Mesenchymal stem cell (in vitro differentiated cells and primary cell): ENCODE data around the gene PAX5.

Source experiments
- DNase-seq: peaks from one replicate; pipeline ENCODE4 v3.0.0-alpha.2; 2013
- H2AFZ ChIP-seq: one replicate; pipeline ENCODE4 v1.6.1; 2013; ENCODE audit warnings: low read depth, mild to moderate bottlenecking, control low read depth, inconsistent platforms, low read length, moderate library complexity
- H2AK5ac ChIP-seq: 2 replicates; pipeline ENCODE4 v1.6.1; 2013; ENCODE audit warnings: low read length, moderate library complexity, mild to moderate bottlenecking, inconsistent platforms; ENCODE audit not compliant: severe bottlenecking
- H2BK120ac ChIP-seq: one replicate; pipeline ENCODE4 v1.6.1; 2013; ENCODE audit warnings: low read depth, mild to moderate bottlenecking, inconsistent platforms, low read length, moderate library complexity
- H2BK12ac ChIP-seq, 2 experiments: one replicate each; pipeline ENCODE4 v1.6.1; 2013; ENCODE audit warnings: inconsistent platforms in 2 of 2, low read length in 2 of 2, mild to moderate bottlenecking in 2 of 2, moderate library complexity in 2 of 2, control low read depth in 1 of 2
- H2BK15ac ChIP-seq: one replicate; pipeline ENCODE4 v1.6.1; 2013; ENCODE audit warnings: mild to moderate bottlenecking, low read depth, inconsistent platforms; ENCODE audit not compliant: poor library complexity, severe bottlenecking
- H2BK5ac ChIP-seq: 2 replicates; pipeline ENCODE4 v1.6.1; 2013; ENCODE audit warnings: low read depth, mild to moderate bottlenecking, low read length, control low read depth, inconsistent platforms; ENCODE audit not compliant: poor library complexity, severe bottlenecking
- H3K14ac ChIP-seq, 2 experiments: one replicate each; pipeline ENCODE4 v1.6.1; 2013; ENCODE audit warnings: inconsistent platforms in 2 of 2, low read length in 2 of 2, control low read depth in 1 of 2, mild to moderate bottlenecking in 1 of 2, moderate library complexity in 1 of 2
- H3K18ac ChIP-seq, 2 experiments: one replicate each; pipeline ENCODE4 v1.6.1; 2013; ENCODE audit warnings: inconsistent platforms in 2 of 2, low read length in 2 of 2, control low read depth in 1 of 2, low read depth in 1 of 2, mild to moderate bottlenecking in 1 of 2
- H3K23ac ChIP-seq, 2 experiments: one replicate each; pipeline ENCODE4 v1.6.1; 2013; ENCODE audit warnings: inconsistent platforms in 2 of 2, low read length in 2 of 2, mild to moderate bottlenecking in 2 of 2, moderate library complexity in 2 of 2, control low read depth in 1 of 2
- H3K27ac ChIP-seq: 2 replicates; pipeline ENCODE4 v1.5.1; 2013; ENCODE audit warnings: mild to moderate bottlenecking, moderate library complexity, low read length, control low read depth, inconsistent platforms; ENCODE audit not compliant: poor library complexity, severe bottlenecking
- H3K27me3 ChIP-seq, 2 experiments: 2 replicates each; pipeline versions ENCODE4 v1.6.1 to v1.7.0; 2013; ENCODE audit warnings: low read length in 2 of 2, mild to moderate bottlenecking in 2 of 2, moderate library complexity in 2 of 2, control low read depth in 1 of 2, inconsistent platforms in 1 of 2; ENCODE audit not compliant: control insufficient read depth in 1 of 2, insufficient read depth in 1 of 2
- H3K36me3 ChIP-seq, 2 experiments: 2 replicates each; pipeline versions ENCODE4 v1.6.1 to v1.7.0; 2013; ENCODE audit warnings: low read length in 2 of 2, control low read depth in 1 of 2, inconsistent platforms in 1 of 2, low read depth in 1 of 2, mild to moderate bottlenecking in 1 of 2; ENCODE audit not compliant: insufficient read depth in 2 of 2, control insufficient read depth in 1 of 2
- H3K4ac ChIP-seq, 2 experiments: one replicate each; pipeline ENCODE4 v1.6.1; 2013; ENCODE audit warnings: inconsistent platforms in 2 of 2, low read length in 2 of 2, mild to moderate bottlenecking in 2 of 2, moderate library complexity in 2 of 2, control low read depth in 1 of 2, low read depth in 1 of 2
- H3K4me1 ChIP-seq: 2 replicates; pipeline ENCODE4 v1.6.1; 2013; ENCODE audit warnings: low read depth, low read length, control low read depth; ENCODE audit not compliant: control insufficient read depth, insufficient read depth
- H3K4me2 ChIP-seq: 2 replicates; pipeline ENCODE4 v1.6.1; 2013; ENCODE audit warnings: low read length, mild to moderate bottlenecking, inconsistent platforms; ENCODE audit not compliant: poor library complexity, severe bottlenecking
- H3K4me3 ChIP-seq, 2 experiments: 2 replicates each; pipeline versions ENCODE4 v1.5.1 to v1.7.0; 2013; ENCODE audit warnings: low read length in 2 of 2, mild to moderate bottlenecking in 2 of 2, control low read depth in 1 of 2, low read depth in 1 of 2; ENCODE audit not compliant: insufficient read depth in 1 of 2
- H3K79me1 ChIP-seq: replicated peaks from 2 replicates; pipeline ENCODE4 v1.6.1; 2013; ENCODE audit warnings: mild to moderate bottlenecking, control low read depth, low read length, inconsistent platforms; ENCODE audit not compliant: poor library complexity, severe bottlenecking
- H3K9ac ChIP-seq: 2 replicates; pipeline ENCODE4 v1.7.0; 2013; ENCODE audit warnings: mild to moderate bottlenecking, low read length, moderate library complexity
- H3K9me3 ChIP-seq: 2 replicates; pipeline ENCODE4 v1.7.0; 2013; ENCODE audit warnings: mild to moderate bottlenecking, low read length; ENCODE audit not compliant: control insufficient read depth
- H4K8ac ChIP-seq: one replicate; pipeline ENCODE4 v1.6.1; 2013; ENCODE audit warnings: inconsistent platforms, mild to moderate bottlenecking, low read length, moderate library complexity
- H4K91ac ChIP-seq: one replicate; pipeline ENCODE4 v1.6.1; 2013; ENCODE audit warnings: mild to moderate bottlenecking, low read length, inconsistent platforms
- WGBS: methylation state at CpG from one replicate; pipeline ENCODE4 v1.1.7; 2013; ENCODE audit warnings: mixed read lengths; 5-methylcytosine and 5-hydroxymethylcytosine counted together

PAX5 gene

DNA sequence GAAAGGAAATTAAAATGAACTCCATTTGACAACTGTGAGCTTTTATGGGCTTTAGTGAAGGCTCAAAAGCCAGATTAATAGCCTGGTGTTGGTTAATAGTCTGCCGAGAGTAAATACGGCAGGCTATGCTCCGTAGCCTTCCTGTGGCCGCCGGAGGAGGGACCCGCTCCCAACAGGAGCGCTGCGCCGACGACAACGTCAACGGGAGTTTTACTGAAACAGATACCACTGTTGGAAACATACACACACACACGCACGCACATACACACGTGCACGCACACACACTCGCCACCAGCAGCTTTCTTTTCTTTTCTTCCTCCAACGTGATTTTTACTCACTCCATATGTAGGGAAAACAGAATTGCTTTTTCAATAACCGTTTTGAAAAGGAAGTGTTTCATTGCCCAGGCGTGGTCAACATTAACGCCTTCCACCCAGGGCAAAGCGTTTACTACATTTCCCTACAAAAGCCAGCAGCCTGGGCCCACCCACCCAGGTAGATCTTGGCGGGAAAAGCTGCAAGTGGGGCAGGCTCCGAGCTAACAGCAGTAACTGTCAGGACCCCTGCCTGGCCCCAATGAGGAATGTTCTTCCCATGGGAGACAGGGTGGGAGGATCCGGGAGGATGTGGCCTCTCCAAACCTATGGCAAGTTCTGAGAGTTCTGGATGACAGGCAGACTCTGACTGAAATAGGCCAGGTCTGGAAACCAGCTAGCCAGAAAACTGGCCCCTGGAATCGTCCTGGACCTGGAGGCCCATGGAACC is 72.3 kb downstream of the PAX5 start:
- Histone ChIP-seq H3K79me1 (no peaks in the 10 kb centered on the region), H4K91ac (no peak overlapping the region), H3K14ac (no peak overlapping the region), H3K23ac (no peak overlapping the region), H2BK12ac (no peak overlapping the region), H2BK120ac (no peak overlapping the region), H3K4me2 (no peak overlapping the region), H3K18ac (no peak overlapping the region), H3K4me1 (no peaks in the 10 kb centered on the region), H3K27me3 (peaks cover 64 to 88% of the 10 kb centered on the region in 2 experiments), H3K9ac (peak overlapping the region; percentile 62), H3K9me3 (peaks cover 5% of the 10 kb centered on the region), H3K27ac (no peak overlapping the region), H3K4me3 (peak overlapping the region in 1 of 2 experiments; percentile 70), H2AK5ac (no peak overlapping the region), H3K36me3 (no peaks in the 10 kb centered on the region), H2BK15ac (no peak overlapping the region), H2BK5ac (no peak overlapping the region), H3K4ac (no peak overlapping the region), H4K8ac (no peak overlapping the region), H2AFZ (no peak overlapping the region)
- WGBS: 74% methylated on average over 26 of the region's 26 CpGs
- no peak for DNase-seq

DNA sequence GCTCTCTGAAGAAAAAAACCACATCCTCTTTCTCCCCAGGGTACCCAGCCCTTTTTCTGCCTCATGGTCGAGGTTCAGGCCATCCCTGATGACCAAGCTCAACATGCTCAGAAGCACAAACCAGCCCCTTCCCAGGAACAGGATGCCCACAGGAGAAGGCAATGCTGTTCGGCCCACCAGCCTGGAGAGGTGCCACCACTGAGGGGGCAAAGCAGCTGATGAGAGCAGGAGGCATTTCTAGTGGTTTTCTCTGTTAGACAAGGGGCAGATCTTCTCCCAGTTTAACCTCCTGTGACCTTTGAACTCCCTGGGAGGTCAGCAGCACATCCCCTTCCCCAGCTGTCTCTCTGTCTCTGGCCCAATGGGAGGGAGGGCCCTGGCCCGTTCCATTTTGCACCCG is 73.0 kb downstream of the PAX5 start:
- H3K4me2 ChIP-seq: no peak overlapping the region
- no peak overlapping the region for H3K4me3 ChIP-seq
- no peaks in the 10 kb centered on the region for H3K4me1 ChIP-seq
- H2BK12ac ChIP-seq: no peak overlapping the region
- H3K9ac ChIP-seq: peak overlapping the region; percentile 62
- no peaks in the 10 kb centered on the region for H3K36me3 ChIP-seq
- H2BK15ac ChIP-seq: no peak overlapping the region
- H3K9me3 ChIP-seq: peaks cover 5% of the 10 kb centered on the region
- no peak overlapping the region for H3K14ac ChIP-seq
- no peak overlapping the region for H3K4ac ChIP-seq
- H2BK120ac ChIP-seq: no peak overlapping the region
- no peak overlapping the region for H3K18ac ChIP-seq
- H4K8ac ChIP-seq: no peak overlapping the region
- H3K27ac ChIP-seq: no peak overlapping the region
- no peak overlapping the region for H2AK5ac ChIP-seq
- H3K79me1 ChIP-seq: no peaks in the 10 kb centered on the region
- 64% methylated on average over 4 of the region's 4 CpGs for WGBS
- no peak for DNase-seq
- H3K23ac ChIP-seq: no peak overlapping the region
- no peak overlapping the region for H2AFZ ChIP-seq
- no peak overlapping the region for H2BK5ac ChIP-seq
- H4K91ac ChIP-seq: no peak overlapping the region
- H3K27me3 ChIP-seq: peaks cover 64 to 88% of the 10 kb centered on the region in 2 experiments

DNA sequence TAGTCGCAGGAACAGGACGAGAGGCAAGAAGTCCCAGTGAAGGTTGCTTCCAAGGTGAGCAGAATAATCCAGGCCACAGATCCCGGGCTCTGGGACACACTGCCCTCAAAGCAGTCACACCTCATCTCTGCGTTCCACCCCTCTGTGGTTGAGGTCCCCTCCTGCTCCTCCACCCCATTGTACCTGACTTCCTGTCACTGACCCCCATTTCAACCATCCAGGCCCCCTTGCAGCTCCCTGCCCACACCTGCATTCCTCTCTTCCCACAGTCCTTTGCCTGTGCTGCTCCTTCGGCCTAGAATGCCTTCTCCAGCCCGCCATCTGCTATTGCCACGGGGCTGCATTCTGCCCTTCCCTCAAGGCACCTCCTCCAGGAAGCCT is 73.5 kb downstream of the PAX5 start:
- Histone ChIP-seq H2AFZ (no peak overlapping the region), H3K36me3 (no peaks in the 10 kb centered on the region), H2AK5ac (no peak overlapping the region), H4K91ac (no peak overlapping the region), H3K27me3 (peaks cover 60 to 88% of the 10 kb centered on the region in 2 experiments), H2BK12ac (no peak overlapping the region), H3K4me2 (no peak overlapping the region), H3K23ac (no peak overlapping the region), H2BK15ac (no peak overlapping the region), H3K27ac (no peak overlapping the region), H2BK120ac (no peak overlapping the region), H3K79me1 (no peaks in the 10 kb centered on the region), H3K4me1 (no peaks in the 10 kb centered on the region), H3K9me3 (peaks cover 5% of the 10 kb centered on the region), H3K18ac (no peak overlapping the region), H4K8ac (no peak overlapping the region), H3K14ac (no peak overlapping the region), H3K4ac (no peak overlapping the region), H3K4me3 (no peak overlapping the region), H3K9ac (no peak overlapping the region), H2BK5ac (no peak overlapping the region)
- 89% methylated on average over 7 of the region's 7 CpGs for WGBS
- no peak for DNase-seq

DNA sequence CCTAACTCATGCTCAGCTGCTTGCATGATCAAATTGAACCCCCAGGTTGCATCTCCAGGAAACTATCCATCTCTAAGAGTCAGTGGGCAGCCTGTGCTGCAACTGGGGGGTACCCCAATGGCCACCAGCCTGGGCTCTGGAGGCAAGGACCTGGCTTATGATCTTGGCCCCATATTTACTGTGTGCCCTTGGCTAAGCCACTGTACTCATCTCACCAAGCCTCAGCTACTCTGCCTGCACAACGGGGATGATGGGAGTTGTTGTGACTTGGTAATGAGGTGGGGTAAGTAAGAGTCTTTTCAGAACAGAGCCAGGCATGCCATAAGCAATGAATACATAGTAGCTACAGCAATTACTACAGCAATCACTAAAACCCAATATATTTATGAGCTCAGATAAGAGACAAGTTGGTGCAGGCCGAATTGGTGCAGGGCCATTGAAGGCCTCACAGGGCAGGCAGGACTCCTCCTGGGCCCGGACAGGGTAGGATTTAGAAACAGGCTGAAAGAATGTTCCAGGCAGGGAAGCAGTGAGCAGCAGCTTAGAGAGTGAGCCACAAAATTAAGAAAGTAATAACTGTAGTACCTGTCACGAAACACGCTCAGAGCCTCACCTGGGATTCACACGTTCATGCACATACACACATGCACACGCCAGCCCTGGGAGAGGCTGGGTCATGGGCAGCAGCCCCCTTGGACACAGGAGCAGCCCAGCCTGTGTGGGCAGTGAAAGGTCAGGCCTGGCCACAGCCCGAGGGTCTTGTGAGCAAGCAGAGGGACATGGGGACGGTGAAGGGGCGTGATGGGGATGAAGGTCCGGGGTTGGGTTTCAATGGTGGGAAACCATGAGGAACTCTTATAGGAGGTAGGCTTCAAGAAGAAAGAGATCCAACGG is 74.1 kb downstream of the PAX5 start:
- Histone ChIP-seq H3K4ac (no peak overlapping the region), H3K27me3 (peaks cover 59 to 89% of the 10 kb centered on the region in 2 experiments), H3K79me1 (no peaks in the 10 kb centered on the region), H2BK120ac (no peak overlapping the region), H3K4me3 (no peak overlapping the region), H3K27ac (no peak overlapping the region), H3K9ac (no peak overlapping the region), H2AK5ac (no peak overlapping the region), H3K4me1 (no peaks in the 10 kb centered on the region), H3K23ac (no peak overlapping the region), H3K4me2 (no peak overlapping the region), H3K14ac (no peak overlapping the region), H4K8ac (no peak overlapping the region), H2AFZ (no peak overlapping the region), H2BK12ac (no peak overlapping the region), H3K18ac (no peak overlapping the region), H3K36me3 (no peaks in the 10 kb centered on the region), H2BK5ac (no peak overlapping the region), H4K91ac (no peak overlapping the region), H3K9me3 (peaks cover 5% of the 10 kb centered on the region), H2BK15ac (no peak overlapping the region)
- DNase-seq: no peak
- 95% methylated on average over 11 of the region's 12 CpGs for WGBS
